GM12873 (cell line): Measurements from ENCODE around the gene EIF3D.

ENCODE experiments used
- CTCF ChIP-seq: IDR thresholded peaks from 2 replicates; pipeline ENCODE4 v1.5.1; 2012; ENCODE audit warnings: low read depth, mild to moderate bottlenecking, moderate library complexity, low read length, control low read depth; ENCODE audit not compliant: insufficient read depth; ENCODE audit errors: missing control alignments

Gene EIF3D

GRCh38 chr22:36512333-36512732 is 16.6 kb downstream of the EIF3D start:
- no peak for TF ChIP-seq CTCF

GRCh38 chr22:36510966-36511881 is 17.7 kb downstream of the EIF3D start:
- TF ChIP-seq CTCF, result peak; percentile 71

GRCh38 chr22:36510384-36510783 is 18.6 kb downstream of the EIF3D start:
- no peak for TF ChIP-seq CTCF

- TF ChIP-seq CTCF, result no peak
These were observed 21.4 kb downstream of the EIF3D start for GRCh38 chr22:36507518-36508010.

GRCh38 chr22:36506637-36507517 is 22.1 kb downstream of the EIF3D start, which contains the start of gene FOXRED2:
Gene FOXRED2 (minus strand): TSS chr22:36507040. CDS start chr22:36506422, 618 bp downstream.
- TF ChIP-seq CTCF, result no peak

GRCh38 chr22:36505998-36506635 is 22.8 kb downstream of the EIF3D start:
- no peak for TF ChIP-seq CTCF
